GM18499 (cell line): ENCODE results near the gene TMEM40.
A peak's percentile ranks its signal among the peaks of the same experiment; 100 is the strongest.
"Not testable (repeated sequence)": the region's sequence is repeated elsewhere in the genome, so short reads cannot be mapped to it uniquely, and the experiment has no call there.

ENCODE experiments used
- ATAC-seq: cut with Tn5 transposase; IDR thresholded peaks from one replicate; pipeline ENCODE4 v1.9.1; 2021; ENCODE audit warnings: moderate number of reproducible peaks; ENCODE audit not compliant: insufficient read depth, unreplicated experiment

The TMEM40 gene

DNA sequence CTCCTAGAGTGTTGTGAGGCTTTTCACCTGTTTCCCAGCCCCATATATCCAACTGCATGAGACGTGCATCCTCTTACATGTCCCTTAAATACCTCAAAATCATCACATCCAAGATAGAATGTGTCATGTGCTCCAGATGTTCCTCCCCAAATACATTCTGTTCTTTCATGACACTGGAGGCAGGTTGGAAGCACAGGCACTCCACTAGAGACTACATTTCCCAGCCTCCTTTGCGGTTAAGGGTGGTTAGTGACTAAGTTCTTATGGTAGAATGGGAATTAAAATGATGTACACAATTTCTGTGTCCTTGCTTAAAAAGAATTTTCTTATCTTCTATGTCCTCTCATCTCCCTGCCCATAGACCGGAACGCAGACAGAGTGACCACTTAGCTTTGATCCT is 34.3 kb downstream of the TMEM40 start:
- ATAC-seq: no peak

DNA sequence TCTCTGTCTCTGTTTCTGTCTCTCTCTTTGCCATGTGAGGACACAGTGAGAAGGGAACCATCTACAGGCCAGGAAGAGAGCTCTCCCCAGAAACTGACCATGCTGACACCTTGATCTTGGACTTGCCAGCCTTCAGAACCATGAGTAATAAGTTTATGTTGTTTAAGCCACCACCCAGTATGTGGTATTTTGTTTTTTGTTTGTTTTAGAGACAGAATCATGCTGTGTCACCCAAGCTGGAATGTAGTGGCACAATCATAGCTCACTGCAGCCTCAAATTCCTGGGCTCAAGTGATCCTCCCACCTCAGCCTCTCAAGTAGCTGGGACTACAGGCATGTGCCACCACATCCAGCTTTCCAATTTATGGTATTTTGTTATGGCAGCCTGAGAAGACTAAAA is 35.7 kb downstream of the TMEM40 start:
- ATAC-seq: not testable (repeated sequence)

DNA sequence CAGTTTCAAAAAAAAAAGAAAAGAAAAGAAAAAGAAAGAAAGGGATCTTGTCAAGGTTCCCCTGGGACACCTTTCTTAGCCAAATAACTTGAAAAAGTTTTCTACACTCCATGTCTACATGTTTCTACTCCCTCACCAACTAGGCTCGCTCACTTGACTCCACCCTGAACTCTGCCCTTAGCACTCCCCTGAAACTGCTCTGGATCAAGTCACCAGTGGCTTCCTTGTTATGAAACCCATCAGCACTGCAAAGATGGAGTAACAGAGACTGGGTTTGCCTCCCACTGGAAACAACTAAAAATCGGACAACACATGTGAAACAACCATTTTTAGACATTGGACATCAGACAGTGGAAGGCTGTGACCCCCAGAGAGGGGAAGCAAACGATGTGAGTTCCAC is 36.8 kb downstream of the TMEM40 start:
- ATAC-seq: no peak

DNA sequence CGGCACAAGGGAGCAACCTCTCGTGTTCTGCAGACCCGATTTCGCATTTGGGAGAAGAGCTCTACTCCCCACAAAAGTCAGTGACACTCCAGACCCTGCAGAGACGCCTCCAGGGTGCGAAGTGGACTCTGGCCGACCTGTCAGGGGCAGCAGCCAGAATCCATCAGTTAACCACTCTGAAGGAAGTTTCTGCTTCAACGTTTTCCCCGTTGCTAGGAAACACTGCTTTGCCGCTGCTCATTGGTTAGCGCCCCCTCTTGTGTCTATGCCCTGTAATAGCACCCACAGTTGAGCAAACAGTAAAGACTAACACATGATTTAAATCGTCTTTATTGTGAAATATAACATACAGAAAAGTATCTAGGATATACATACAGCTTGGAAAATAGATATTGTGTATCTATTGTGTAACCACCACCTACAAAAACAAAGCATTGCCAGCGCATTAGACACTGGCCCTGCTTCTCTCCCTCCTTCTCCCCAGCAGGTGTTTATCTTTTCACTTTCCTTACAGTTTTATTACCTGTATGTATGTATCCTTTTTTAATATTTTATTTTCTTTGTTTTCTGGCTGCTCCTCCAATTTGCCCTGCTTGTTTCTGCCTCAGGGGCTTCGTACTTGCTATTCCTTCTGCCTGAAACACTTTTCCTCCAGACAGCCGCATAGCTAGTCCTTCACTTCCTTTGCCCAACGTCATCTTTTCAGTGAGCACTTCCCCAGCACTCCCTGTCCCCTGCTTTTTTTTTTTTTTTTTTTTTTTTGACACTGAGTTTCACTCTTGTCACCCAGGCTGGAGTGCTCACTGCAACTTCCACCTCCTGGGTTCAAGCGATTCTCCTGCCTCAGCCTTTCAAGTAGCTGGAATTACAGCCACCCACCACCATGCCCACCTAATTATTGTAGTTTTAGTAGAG is 38.8 kb downstream of the TMEM40 start:
- ATAC-seq: peak; percentile 73

DNA sequence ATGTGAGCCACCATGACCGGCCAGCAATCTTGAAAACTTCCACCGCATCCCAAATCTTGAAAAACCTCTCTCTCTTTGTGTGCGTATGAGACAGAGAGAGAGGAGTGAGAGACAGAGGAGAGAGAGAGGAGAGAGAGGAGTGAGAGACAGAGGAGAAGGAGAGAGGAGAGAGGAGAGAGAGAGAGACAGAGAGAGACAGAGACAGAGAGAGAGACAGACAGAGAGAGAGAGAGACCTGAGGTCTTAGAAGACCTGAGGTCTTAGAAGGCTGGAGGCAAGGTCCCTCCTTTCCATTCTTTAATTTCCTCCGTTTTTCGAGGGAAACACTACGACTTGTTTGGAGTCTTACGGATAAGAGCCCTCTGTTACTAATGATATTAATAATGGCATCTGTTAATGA is 39.5 kb downstream of the TMEM40 start:
- ATAC-seq: no peak

DNA sequence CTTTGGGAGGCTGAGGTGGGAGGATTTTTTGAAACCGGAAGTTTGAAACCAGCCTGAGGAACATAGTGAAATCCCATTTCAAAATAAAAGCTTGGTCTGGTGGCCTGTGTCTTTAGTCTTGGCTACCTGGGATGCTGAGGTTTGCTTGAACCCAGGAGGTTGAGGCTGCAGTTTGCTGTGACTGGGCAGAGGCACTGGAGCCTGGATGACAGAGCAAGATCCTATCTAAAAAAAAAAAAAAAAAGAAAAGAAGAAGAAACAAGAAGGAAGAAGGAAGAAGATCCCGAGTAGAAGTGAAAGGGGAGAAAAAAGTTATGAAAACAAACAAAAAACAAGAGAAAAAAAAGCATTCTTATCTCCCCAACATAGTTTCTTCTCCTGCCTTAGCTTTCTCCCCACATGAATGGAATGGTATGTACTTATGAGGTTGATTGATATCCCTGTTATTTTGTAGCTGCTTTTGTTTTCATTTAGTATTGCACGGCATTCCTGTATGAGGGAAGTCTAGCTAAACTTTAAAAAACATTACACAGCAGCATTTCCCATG is 42.4 kb downstream of the TMEM40 start:
- ATAC-seq: no peak

DNA sequence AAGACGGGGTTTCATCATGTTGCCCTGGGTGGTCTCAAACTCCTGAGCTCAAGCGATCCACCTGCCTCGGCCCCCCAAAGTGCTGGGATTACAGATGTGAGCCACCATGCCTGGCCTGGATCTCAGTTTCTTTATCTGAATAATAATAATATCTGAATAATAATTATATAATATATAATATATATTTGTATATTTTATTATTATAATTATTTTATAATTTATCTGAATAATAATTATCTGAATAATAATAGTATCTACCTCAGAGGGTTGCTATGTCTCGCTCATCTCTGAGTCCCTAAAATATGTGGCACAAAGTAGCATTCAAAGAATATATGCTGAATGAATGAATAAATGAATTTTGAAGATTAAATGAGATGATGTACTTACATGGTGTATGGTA is 44.8 kb downstream of the TMEM40 start:
- ATAC-seq: no peak

DNA sequence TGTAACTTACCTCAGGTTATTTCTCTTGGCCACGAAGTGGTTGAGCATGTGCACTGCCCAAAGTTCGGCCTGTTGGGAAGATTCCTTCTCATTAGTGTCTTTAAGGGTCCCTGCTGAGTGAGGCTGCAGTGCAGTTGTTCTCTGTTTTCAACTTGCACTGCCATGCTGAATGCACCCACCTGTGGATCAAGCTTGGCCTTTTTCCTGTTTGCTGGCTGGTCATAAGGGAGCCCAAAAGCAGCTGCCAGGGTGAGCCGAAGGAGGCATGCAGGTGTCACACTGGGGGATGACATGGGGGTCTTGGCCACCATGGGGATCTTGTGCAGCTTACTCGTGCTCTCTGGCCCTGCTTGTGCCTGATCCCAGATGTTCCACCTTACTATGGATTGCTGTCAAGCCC is 49.0 kb downstream of the TMEM40 start:
- no peak for ATAC-seq

DNA sequence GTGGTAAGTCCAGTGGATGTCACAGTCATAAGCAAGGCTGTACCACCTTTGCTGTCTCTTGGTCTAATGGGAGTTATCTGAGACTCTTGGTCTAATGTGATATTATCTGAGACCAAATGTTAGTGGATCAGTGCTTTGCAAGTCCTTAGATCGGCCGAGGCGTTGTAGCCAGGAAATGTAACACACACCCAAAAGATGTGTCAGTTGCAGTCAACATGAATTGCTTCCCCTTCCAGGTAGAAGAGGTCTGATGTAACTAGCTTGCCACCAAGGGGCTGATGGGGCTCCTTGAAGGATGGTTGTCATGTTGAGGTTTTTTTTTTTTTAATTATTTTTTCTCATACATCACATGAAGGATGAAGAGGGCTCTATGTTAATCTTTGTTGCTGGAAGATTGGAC is 49.7 kb downstream of the TMEM40 start:
- no peak for ATAC-seq

DNA sequence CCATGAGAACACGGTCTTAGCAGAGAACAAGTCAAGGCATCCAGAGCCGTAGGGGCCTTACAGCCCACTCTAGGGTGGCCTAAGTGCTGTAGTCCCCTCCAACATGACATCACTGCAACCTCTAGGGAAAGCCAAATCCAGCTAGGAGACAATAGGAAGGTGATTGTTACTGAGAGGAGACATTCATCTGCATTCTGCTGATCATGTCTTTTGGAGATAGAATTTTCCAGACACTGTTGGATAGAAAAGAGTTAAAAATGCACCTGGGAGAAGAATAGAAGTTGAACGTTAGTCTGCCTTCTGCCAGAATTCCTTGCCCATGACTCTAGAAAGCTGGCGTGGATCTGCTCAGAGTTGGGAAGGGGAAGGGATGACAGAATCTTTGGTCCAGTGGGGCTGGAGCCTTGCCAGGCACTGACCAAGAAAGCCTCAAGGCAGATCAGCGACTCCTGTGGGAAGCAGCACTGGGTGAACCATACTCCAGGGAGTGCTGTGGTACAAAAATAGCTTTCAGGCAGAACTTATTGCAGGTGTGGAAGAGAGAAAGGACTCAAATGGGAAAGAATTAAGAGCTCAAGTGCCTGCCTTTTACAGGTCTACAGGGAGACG is 50.4 kb downstream of the TMEM40 start:
- no peak for ATAC-seq

DNA sequence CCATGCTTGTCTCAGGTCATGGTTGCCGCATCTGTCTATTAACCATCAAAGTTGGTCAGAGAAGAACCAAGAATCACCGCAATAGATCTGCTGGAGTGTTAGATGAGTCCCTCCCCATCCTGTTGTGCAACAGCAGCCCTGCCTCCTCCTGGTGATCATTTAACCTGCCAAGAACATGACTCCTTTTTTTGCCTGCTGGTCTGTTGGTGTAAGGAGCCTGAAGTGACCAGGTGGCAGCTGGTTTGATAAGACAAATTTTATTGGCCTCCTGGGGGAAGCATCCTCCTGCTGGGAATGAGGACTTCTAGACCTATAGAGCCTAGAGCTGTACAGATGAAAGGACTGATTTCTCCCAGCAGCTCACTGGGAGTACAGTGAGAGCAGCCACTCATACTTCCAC is 51.6 kb downstream of the TMEM40 start:
- no peak for ATAC-seq

DNA sequence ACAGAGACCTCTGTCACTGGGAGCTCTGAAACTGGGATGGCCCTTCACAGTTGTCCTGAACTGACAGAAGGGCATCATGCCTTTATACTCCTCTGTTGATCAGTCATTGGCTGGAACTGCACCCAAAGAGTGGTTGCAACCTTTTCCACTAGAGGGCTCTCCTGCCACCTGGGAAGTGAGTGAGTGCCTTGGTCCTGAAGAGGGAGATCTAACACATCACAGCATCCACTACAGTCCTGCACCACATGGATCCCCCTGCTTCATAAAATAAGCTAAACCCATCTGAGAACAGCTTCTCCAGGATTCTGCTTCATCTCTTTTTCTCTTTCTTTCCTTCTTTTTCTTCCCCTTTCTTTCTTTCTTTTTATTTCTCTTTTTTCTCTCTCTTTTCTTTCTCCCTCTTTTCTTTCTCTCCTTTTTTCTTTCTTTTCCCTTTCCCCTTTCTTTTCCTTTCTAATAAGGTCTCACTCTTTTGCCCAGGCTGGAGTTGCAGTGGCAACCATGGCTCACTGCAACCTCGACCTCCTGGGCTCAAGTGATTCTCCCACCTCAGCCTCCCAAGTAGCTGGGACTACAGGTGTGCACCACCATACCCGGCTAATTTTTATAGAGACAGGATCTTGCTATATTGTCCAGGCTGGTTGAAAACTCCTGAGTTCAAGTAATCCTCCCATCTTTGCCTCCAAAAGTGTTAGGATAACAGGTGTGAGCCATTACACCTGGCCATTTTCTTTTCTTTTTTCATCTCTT is 52.4 kb downstream of the TMEM40 start:
- peak; percentile 91 for ATAC-seq

DNA sequence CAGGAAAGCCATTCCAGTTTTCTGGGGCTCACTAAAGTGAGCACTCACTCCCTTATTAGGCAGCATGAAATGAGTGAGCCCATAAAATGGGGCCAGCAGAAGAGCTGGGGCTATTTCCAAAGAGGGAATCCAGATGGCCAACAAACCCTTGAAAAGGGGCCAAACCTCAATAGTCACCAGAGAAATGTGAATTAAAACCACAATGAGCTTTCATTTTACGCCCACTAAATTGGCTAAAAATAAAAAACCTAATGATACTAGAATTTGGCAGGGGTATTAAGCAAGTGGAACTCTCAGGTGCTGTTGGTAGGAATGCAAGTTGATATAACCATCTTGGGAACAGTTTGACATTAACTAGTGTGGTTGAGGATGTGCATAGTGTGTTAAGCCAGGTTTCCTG is 53.1 kb downstream of the TMEM40 start:
- ATAC-seq: no peak

DNA sequence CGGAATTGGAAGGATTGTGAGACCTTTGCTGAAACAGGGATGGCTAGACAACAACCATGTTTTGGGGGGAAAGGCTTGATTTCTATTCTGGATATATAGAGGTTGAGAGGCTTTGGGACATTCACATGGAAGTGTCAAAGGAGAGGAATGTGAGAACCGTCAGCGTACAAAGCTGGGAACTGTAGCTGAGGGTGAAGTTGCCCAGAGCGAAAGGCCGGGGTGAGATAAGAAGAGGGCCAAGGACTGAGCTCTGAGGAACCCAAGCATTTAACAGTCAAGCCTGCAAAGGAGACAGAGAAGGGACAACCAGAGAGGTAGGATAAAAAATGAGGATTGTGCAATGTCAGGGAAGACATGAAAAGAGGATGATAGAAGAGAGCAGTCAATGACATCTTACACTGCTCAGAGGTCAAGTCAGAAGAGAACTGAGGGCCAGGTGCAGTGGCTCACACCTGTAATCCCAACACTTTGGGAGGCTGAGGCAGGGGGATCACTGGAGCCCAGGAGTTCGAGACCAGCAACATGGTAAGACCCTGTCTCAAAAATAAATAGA is 53.6 kb downstream of the TMEM40 start:
- no peak for ATAC-seq

DNA sequence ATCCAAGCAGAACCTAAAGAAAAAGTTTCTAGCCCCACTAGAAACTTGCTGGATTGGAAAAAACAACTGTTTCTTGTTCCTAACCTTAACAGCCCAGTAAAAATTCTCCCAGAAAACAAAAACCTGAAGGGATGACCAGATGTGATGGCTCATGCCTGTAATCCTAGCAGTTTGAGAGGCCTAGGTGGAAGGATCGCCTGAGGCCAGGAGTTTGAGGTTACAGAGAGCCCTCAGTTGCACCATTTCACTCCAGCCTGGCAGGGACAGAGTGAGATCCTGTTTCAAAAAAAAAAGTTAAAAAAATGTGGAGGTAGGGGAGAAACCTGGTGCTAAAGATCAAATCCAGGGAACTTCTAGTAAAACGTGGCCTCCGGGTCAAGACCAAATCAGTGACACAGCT is 56.6 kb downstream of the TMEM40 start:
- ATAC-seq: no peak

DNA sequence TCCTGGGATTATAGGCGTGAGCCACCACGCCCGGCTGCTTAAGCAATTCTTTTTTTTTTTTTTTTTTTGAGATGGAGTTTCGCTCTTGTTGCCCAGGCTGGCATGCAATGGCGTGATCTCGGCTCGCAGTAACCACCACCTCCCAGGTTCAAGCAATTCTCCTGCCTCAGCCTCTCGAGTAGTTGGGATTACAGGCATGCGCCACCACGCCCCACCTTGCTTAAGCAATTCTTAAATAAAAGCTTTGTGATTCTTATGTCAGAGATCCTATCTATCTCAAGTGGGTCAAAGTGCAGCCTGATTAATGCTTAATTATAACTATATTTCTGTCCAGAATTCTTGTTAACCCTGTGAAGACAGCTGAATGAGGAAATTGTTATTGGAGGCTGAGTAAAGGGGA is 57.5 kb downstream of the TMEM40 start:
- not testable (repeated sequence) for ATAC-seq

DNA sequence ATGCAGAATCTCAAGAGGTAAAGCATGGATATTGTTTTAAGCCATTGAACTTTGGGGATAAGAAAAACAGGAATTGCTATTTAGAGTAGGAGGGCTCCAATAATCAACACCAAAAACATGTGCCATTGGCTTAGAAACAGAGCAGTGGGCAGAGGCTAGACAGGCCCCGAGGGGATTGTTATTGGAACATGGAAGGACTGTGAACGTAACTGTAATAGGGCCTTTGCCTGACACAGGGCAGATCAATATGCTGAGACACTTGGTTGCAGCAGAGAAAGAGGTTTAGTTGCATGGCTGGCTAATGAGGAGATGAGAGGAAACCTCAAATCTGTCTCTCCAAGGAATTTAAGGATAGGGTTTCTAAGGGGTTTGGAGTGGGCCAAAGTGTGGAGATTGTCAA is 58.3 kb downstream of the TMEM40 start:
- no peak for ATAC-seq

DNA sequence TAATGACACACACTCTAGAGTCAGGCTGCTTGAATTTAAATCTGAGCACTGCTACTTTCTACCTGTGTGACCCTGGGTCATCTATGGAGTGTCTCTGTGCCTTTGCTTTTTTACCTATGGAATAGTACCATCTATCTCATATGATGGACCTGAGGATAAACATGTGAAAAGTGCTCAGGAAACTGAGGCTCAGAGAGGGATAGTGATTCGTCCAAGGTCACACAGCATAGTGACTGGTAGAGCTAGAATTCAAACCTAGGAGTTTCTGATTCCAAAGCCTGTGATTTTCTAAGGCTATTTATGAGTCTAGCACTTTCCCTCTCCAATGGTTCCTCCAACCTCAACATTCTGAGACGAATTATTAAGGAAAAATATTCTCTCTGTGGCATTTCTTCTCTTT is 63.1 kb downstream of the TMEM40 start:
- ATAC-seq: no peak

DNA sequence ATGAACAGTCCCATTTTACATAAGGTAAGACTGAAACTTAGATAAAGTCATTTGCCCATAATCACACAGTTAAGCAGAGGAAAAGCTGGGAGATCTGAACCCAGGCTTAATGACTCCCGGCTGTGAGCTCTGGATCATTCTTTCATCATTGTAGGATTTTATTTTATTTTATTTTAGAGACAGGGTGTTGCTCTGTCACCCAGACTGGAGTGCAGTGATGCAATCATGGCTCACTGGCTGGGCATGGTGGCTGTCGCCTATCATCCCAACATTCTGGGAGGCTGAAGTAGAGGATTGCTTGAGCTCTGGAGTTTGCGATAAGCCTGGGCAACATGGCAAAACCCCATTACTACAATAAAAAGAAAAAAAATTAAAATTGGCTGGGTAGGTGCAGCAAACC is 63.9 kb downstream of the TMEM40 start:
- no peak for ATAC-seq

DNA sequence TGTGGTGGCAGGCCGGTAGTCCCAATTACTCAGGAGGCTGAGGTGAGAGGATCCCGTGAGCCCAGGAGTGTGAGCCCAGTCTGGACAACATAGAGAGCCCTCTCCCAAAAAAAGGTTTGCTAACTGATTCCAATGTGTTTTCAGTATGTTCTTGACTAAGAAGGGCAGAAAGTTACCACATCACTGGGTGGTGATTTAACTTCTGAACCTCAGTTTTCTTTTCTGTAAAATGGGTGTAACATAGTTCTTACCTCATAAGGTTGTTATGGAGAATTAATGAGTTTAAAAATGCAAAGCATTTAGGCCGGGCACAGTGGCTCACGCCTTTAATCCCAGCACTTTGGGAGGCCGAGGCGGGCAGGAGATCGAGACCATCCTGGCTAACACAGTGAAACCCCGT is 66.6 kb downstream of the TMEM40 start:
- no peak for ATAC-seq
